ENCODE data around the gene THBS3. TPM values are rescaled to one million over a fixed set of nuclear protein-coding genes. Genes with fewer than 3 reads are reported as not detected.

Gene THBS3
- total and polyA plus RNA-seq, 9 of the 15 experiments (the other 6 are each of a cell fraction or from before 2014, with no cell fraction given): 0.59 to 8.3 (median 3.2) TPM

DNA sequence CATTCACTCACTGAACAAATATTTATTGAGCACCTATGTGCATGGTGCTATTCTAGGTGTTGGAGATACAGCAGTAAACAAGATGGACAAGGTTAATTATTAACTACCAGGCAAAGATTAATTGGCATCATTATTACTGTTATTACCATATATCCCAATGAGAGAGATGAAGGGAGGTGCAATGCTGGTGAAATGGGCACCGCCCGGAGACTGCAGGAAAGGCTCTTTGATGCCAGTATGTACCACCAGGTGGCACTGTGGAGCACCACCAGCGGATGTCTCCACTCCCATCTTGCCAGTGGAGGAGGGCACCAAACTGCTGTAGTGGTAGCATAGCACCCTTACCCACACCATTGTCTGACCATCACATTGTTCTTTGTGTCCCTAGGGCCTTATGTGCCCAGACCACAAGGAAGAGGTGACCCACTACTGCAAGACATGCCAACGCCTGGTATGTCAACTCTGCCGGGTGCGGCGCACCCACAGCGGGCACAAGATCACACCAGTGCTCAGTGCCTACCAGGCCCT, 31.1 kb downstream of the THBS3 start (continued):
- TF ChIP-seq CTCFL (IDR thresholded peaks at IDR 0.05; ENCODE audit: borderline replicate concordance, insufficient read depth, low read depth, low read length, poor library complexity, severe bottlenecking) (no peak), ZNF197 (CRISPR knock-in tag; IDR thresholded peaks at IDR 0.05; ENCODE audit: low read depth) (no peak), ZZZ3 (IDR thresholded peaks at IDR 0.05) (no peak), HNRNPL (IDR thresholded peaks at IDR 0.05; ENCODE audit: low read depth, low read length) (peak; percentile 77; the same call in 1 of the 2 replicates), CSDE1 (IDR thresholded peaks at IDR 0.05) (no peak), RFX5 (IDR thresholded peaks at IDR 0.05; ENCODE audit: low read depth, low read length) (no peak), MXI1 (IDR thresholded peaks at IDR 0.05; ENCODE audit: low read depth, low read length) (no peak), NFRKB (IDR thresholded peaks at IDR 0.05; ENCODE audit: low read depth) (no peak), NR2C1 (IDR thresholded peaks at IDR 0.05) (no peak), NR2C1 (tag; IDR thresholded peaks at IDR 0.05) (no peak), WHSC1 (IDR thresholded peaks at IDR 0.05; ENCODE audit: low read length) (peak; percentile 23), BRD4 (IDR thresholded peaks at IDR 0.05) (no peak), SMAD3 (CRISPR knock-in tag; conservative IDR thresholded peaks at IDR 0.05) (0 out of 2 replicates have a peak, but pooled peaks have one; percentile 52), PRPF4 (IDR thresholded peaks at IDR 0.05; ENCODE audit: insufficient read depth, low read depth, low read length, poor library complexity, severe bottlenecking) (no peak), SMC3 (conservative IDR thresholded peaks at IDR 0.05; ENCODE audit: insufficient read depth, low read depth, low read length) (peak; percentile 72), KLF10 (CRISPR knock-in tag; IDR thresholded peaks at IDR 0.05) (no peak), NCOA4 (IDR thresholded peaks at IDR 0.05; ENCODE audit: partially characterized antibody) (no peak), ZNF354B (CRISPR knock-in tag; IDR thresholded peaks at IDR 0.05) (no peak), CXXC5 (CRISPR knock-in tag; IDR thresholded peaks at IDR 0.05) (no peak), GATAD2B (IDR thresholded peaks at IDR 0.05; ENCODE audit: borderline replicate concordance) (no peak), MYBL2 (IDR thresholded peaks at IDR 0.05; ENCODE audit: low read depth) (no peak), MYBL2 (CRISPR knock-in tag; IDR thresholded peaks at IDR 0.05; ENCODE audit: borderline replicate concordance) (no peak), MYNN (IDR thresholded peaks at IDR 0.05) (peak; percentile 80; the same call in 1 of the 2 replicates), MYNN (CRISPR knock-in tag; IDR thresholded peaks at IDR 0.05) (no peak)
- TF ChIP-seq, protein P1, sequence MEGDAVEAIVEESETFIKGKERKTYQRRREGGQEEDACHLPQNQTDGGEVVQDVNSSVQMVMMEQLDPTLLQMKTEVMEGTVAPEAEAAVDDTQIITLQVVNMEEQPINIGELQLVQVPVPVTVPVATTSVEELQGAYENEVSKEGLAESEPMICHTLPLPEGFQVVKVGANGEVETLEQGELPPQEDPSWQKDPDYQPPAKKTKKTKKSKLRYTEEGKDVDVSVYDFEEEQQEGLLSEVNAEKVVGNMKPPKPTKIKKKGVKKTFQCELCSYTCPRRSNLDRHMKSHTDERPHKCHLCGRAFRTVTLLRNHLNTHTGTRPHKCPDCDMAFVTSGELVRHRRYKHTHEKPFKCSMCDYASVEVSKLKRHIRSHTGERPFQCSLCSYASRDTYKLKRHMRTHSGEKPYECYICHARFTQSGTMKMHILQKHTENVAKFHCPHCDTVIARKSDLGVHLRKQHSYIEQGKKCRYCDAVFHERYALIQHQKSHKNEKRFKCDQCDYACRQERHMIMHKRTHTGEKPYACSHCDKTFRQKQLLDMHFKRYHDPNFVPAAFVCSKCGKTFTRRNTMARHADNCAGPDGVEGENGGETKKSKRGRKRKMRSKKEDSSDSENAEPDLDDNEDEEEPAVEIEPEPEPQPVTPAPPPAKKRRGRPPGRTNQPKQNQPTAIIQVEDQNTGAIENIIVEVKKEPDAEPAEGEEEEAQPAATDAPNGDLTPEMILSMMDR (IDR thresholded peaks at IDR 0.05 in 2 of 3, conservative IDR thresholded peaks at IDR 0.05 in 1 of 3; ENCODE audit: insufficient read depth in 2 of 3, low read depth in 1 of 3, low read length in 3 of 3): peak; percentile 82 to 93 (median 88)
- TF ChIP-seq, protein P2, sequence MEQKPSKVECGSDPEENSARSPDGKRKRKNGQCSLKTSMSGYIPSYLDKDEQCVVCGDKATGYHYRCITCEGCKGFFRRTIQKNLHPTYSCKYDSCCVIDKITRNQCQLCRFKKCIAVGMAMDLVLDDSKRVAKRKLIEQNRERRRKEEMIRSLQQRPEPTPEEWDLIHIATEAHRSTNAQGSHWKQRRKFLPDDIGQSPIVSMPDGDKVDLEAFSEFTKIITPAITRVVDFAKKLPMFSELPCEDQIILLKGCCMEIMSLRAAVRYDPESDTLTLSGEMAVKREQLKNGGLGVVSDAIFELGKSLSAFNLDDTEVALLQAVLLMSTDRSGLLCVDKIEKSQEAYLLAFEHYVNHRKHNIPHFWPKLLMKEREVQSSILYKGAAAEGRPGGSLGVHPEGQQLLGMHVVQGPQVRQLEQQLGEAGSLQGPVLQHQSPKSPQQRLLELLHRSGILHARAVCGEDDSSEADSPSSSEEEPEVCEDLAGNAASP (IDR thresholded peaks at IDR 0.05): no peak
